NK-92 (cell line): ENCODE data around the gene LBR.
"Not testable (repeated sequence)": the region's sequence is repeated elsewhere in the genome, so short reads cannot be mapped to it uniquely, and the experiment has no call there.

Experiments
- DNase-seq: peaks from one replicate; lab custom pipeline; 2025; ENCODE audit not compliant: unreplicated experiment; lab: John Stamatoyannopoulos, UW

LBR gene

DNA sequence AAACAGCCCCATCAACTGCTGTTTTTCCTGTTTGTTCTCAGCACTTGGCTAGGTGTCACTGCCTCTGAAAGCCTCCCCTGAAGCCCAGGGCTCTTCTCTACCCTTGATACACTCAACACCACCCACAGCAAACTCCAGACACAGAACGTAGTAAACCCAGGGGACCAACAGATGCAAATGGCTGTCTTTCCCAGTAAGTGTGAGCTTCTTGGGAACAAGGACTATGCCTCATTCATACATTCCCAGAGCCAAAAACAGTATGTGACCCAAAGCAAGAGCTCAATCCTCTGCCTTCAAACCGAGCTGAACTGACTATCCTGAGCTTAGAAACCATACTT, 4.4 kb downstream of the LBR start:
- no peak for DNase-seq

DNA sequence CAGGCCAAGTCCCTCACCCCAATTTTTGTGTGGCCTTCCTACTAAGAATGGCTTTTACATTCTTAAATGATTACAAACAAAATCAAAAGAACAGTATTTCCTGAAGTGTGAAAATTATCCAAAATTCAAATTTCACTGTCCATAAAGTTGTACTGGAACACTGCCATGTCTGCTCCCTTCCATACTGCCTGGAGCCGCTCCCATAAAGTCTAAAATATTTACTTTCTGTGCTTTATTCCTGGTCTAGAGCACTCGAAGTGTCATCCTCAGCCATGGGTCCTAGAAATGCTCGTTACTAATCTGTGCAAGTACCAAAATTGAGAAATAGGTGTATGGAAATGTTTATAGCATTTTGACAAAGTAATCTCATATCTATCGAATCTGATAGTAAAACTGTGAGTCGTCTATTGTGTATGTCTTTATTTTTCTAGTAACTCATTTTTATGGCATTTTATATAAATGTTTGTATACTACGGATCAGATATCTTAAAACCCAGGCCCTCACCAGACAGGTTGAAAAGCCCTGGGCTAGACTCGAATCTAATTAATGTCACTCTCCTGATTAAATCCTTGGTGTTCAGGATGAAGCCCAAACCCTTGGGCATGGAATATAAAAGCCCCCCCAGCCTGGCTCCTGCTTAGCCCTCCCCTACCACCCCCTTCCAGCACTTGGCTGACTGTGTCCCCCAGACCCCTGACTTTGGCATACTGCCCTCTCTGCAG, 4.9 kb downstream of the LBR start:
- no peak for DNase-seq

DNA sequence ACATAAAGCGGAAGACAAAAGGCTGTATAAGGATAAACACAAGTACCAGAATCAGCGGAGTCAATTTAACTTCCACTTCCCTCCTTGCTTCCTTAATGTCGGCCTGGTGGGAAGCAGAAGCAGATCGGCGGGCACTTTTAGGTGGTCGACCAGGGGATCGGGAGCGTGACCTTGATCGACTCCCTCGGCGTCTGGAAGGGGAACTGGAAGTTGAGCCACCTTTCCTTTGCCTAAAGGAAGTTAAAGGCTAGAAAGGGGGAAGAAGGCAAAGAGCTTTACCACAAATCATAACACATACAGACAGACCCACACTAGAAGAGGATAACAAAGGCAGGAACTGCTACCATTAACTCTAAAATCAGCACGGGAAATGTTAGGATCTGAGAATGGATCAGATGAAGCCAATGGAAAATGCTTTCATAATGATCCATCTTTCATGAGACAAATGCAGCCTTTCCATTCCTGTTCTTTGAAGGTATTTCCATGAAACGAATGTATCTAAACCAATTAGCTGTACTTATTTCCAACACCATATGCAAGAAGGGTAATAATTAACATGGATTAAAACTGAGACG, 5.7 kb downstream of the LBR start:
- DNase-seq = no peak

DNA sequence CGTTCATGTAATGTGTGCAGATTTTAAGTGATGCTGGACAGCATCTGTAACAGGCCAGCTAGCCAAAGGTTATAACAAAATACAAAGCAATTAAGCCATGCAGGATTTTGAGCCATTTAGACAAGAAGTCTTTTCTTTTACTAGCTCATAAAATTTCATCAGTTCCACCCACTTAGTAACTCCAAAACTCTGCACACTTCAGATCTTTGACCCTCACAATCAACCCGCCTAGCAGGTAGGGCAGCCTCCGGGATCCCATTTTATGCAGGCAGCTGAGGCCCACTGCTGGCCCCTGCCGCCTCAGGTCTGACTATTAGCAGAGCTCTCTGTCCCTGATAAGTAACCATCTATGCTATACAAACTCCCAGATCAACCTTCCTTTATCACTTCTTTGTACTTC, 9.2 kb downstream of the LBR start:
- DNase-seq = no peak

DNA sequence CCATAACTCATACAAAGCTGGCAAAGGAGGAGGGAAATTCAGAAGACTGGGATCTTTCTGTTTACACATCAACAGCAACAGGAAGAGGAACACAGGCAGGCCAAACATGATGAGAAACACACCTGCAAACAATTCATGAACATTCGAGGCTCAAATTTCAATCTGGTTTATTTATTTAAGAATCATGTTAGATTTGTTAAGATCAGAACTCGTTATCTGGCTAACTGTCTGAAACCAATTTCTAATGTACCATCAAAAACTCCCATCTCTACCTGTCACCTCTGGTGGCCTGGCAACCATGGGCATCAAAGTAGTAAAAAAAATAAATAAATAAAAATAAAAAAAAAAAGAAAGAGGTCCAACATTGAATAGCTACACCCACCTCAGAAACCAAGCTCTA, 9.8 kb downstream of the LBR start:
- DNase-seq = no peak

DNA sequence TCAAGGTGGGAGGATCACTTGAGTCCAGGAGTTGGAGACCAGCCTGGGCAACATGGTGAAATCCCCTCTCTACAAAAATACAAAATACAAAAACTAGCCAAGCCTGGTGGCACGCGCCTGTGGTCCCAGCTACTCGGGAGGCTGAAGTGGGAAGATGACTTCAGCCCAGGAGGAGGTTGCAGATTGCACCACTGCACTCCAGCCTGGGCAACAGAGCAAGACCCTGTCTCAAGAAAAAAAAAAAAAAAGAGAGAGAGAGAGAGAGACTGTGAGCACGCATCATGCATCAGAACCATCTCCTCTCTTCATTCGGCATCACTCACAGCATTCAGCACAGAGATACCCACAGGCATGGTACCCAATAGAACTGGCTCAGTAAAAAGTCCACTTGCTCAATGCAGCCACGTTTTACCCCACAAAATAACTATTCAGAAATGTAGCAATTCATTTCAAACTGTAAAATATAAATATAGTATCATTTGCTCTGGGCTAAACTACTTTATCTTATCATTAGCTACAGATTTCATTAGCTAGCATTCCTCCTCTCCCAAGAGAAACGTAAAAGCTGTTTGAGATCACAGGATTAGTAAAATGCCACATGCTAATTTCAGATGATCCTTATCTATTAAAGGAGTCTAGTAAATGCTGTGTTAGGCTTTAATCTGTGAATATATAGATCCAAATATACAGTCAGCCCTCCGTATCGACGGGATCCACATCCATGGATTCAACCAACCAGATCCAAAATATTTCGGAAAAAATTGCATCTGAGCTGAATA, 11.7 kb downstream of the LBR start:
- DNase-seq = no peak

DNA sequence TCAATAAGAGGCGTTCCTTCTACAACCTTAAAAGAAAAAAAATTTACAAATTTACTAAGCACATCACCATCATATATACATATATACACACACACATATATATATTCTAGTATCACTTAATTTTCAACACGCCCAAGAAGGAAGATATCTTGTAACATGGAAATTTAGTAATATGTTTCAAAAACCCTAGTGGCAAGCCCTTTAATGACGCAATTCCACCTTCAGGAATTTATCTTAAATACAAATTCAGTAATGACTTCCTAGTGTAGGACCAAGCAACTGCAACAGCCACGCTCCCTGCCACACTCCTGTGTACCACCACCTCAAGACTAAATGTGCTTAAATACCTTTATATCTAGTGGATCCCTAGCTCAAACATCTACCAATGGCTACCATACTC, 12.5 kb downstream of the LBR start:
- no peak for DNase-seq

DNA sequence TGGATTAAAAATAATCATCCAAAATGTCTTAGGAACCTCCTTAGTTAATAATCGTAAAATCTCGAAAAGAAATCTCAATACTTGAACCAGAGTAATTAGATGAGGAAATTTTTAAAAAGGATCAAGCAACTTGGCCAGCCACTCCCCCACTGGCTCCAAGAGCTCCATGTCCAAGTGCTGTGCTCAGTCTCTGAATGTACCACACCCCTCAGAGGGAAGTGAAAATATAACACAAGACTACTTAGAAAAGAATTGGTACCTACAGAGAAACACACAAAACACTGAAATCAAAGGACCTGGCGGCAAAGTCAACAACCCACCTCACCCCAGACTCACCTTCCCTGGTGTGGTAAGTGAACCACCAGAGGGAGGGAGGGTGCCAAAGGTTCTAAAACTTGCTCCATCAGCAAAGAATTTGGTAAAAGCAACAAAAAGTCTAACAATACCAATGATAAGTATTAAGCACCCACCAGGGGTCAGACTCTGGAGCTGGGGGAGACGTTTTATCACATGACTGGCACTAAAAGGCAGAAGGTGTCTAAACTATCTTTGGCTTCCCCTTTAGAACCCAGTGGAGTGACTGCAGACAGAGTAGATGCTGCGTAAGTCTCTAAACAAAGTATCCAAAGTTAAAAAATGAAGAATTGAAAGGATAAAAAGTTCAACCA, 14.0 kb downstream of the LBR start:
- no peak for DNase-seq

DNA sequence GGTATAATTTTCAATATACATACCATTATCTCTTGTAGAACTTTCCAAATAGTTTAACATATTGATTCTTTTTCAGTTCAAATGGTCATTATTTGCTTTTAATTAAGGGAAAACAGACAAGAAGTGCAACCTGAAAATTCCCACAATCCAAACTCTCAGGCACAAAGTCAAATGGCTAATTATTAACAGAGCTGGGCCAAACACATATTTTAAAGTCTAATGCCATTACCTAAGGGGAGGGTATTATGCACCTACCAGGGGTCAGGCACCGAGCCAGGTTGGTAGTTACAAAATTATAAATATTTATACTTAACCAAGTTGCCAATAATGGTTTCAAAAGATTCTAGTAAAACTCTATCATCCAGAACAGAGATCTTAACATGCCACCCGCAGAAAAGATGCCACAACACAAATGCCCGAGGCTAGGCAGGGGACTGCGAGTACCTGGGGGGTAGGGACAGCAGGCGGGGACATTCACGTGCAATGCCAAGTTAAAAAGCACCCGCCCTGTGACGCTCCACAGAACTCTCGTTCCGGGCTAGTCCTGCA, 15.0 kb downstream of the LBR start:
- DNase-seq = no peak

DNA sequence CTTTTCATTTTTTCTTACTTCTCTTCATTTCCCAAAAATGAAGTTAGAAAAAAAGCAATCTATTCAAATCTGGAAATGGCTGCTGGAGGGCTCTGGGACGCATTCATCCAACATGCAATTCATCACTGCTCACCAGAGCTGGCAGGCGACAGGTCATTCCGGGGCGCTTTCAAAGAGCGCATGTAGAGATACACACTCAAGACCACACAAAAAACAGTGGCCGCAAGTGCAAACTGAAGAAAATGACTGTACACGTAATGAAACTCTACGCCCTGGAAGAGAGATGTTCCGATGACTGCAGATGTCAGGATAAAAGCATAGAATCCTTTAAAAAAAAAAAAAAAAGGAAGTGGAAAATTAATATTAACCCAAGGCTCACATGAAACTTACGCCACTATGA, 15.5 kb downstream of the LBR start:
- DNase-seq = no peak

DNA sequence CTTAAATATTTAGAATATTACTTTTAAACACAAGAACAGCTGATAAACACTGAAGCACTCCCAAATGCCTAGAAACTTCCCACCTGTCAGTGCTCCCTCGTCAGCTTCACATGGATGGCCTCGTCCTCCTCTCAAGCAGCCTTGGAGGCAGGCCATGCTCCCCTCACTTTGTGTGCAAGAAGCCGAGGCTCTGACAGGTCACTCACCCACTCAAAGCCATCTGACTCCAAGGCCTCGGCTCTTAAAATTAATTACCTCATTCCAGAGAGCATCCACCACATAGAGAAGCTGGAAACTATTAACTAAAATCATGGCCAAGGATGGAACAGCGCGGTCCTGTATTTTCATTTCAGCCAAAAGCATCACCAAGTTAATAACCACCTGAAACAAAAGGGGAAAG, 17.8 kb downstream of the LBR start:
- DNase-seq = no peak

DNA sequence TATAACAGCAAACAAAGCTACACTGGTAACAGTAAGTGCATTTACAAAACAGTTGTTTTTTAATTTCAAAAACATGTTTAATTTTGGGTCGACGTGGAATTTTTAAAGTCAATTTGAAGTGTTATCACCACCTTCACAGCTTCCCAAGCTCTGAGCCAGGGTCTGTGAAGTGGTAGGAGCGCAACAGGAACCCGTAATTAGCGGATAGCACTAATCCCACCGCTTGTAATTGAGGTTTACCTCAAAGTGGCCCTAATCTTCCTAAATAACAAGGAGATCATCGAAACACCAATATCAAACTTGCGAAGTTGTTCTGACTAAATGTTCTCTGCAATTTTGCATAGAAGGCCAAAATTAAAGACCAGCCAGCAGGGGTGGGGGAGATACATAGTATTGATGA, 18.8 kb downstream of the LBR start:
- DNase-seq = no peak

DNA sequence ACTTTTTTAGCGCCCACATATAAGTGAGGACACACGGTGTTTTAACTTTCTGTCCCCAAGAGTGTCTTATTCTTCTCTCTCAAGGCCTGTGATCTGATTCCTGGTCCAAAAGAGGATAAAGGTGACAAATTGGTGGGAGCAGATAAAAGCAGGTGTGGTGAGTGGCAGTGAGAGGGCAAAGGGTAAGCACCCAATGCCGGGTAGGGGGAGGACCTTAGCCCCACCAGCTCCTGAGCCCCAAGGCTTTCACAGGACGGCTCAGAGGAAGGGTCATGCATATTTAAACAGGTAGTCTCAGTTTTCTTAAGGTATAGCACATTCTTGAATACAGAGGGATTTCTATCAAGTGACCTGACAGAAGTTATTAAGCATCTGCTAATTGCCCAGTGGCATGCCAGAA, 19.6 kb downstream of the LBR start:
- DNase-seq = no peak

DNA sequence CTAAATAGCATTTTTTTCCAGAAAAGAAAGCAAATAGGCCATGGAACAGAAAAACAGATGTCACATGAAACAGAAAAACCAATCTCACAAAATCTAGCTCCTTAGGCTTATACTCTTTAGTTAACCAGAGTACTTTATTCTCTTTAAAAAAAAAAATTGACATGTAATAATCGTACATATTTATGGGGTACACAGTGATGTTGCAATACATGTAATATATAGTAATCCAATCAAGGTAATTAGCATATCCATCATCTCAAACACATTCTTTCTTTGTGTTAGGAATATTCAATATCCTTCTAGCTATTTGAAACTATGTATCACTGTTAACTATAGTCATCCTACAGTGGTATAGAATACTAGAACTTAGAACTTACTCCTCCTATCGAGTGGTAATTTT, 20.1 kb downstream of the LBR start:
- no peak for DNase-seq

DNA sequence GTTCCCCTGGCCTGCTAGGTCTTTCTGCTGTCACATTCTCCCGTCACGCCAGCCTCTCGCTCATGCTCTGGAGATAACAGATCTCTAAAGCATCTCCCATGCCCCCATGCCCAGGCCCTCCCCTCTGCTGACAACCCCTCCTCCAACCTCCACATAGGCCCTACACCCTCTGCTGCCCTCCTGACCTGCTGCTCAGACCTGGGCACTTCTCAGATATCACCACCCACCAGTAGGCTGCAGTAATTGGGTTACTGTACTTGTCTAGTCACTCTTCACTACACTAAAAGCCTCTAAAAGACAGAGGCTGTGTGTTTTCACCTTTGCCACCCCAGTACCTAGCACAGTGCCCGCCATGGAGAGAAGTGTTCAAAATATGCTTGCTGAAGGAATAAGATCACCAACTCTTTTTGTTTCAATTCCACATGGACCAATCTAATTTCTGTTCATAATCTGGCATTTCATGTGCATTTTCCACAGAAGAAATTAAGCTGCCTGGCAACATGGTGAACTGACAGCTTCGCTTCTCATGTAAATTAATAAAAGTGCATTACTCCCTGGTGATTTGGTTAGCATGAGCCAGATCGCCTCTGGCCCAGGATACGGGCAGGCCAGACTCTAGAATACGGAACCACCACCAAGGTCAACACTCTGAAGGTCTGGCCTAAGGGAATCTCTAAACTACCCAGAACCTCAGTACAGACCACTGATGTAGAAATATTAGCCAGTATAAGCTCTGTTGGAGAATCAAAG, 20.7 kb downstream of the LBR start:
- DNase-seq = no peak

DNA sequence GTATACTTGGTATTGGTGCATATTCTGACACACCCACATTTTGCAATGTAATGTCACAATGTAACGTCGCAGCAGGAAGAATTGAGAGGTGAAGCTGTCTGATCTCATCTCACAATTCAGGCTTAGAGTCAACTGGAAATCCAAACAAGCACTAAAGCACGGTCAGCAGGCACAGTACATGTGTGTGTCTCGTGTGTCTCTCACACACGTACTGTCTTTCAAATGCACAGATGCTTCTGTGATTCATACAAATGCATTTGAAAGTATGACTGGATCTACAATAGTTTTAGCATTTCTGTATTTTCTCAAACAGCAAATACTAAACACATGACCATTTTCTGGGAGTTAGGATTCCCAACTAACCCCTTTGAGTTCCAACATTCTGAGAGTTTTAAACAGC, 26.9 kb downstream of the LBR start:
- DNase-seq = no peak

DNA sequence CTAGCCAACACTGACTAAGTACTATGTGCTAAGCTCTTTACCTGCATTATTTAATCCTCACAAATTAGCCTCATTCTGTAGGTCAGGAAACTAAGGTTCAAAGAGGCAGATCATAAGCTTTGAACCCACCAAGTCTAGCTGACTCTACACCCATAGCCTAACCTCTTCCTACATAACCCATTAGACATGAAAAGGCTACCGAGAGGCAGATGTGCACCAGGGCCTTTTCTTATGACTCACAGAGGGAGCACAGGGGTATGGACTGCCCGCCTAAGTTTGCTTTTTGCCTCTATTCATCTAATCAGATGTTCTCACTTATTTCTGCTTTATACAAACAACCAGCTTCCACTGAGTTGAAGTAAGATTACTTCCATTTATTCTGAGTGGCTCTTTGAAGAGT, 31.5 kb downstream of the LBR start:
- no peak for DNase-seq

DNA sequence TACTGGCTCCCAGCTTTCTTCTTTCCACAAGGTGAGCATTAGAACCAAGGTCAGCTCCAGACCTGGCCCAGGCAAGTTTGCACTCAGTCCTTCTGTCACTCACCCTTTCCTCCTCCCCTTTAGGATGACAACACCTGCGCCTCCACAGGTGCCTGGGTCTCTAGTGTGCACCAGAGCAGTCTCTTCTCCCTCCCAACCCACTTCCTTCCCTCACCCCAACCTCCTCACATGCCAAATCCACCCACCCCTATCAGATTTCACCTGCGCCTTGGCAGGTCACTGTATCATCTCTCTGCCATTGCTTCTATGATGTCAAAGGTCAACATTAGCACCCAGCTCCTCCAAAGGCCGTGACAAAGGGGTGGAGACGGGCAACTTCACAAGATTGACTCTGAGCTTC, 38.0 kb downstream of the LBR start:
- no peak for DNase-seq

DNA sequence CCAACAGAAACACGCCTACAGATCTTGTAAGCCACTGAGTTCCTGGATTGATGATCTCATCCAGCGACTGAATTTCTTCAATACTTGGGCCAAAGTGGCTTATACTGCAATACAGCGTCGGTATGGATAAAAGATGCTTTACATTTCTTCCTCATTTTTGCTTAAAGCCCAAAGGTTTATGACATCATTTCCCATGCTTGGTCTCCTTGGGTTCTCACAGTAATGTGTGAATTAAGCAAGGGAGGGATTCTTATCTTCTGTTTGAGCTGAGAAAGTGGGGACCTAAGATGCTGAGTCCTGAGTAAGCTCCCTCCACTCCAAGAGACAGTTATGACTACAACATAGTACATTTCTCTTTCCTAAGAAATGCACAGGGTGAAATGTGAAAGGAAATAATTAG, 39.5 kb downstream of the LBR start:
- no peak for DNase-seq

DNA sequence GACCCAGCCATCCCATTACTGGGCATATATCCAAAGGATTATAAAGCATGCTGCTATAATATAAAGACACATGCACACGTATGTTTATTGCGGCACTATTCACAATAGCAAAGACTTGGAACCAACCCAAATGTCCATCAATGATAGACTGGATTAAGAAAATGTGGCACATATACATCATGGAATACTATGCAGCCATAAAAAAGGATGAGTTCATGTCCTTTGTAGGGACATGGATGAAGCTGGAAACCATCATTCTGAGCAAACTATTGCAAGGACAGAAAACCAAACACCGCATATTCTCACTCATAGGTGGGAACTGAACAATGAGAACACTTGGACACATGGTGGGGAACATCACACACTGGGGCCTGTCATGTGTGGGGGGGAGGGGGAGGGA, 41.0 kb downstream of the LBR start:
- DNase-seq = not testable (repeated sequence)

DNA sequence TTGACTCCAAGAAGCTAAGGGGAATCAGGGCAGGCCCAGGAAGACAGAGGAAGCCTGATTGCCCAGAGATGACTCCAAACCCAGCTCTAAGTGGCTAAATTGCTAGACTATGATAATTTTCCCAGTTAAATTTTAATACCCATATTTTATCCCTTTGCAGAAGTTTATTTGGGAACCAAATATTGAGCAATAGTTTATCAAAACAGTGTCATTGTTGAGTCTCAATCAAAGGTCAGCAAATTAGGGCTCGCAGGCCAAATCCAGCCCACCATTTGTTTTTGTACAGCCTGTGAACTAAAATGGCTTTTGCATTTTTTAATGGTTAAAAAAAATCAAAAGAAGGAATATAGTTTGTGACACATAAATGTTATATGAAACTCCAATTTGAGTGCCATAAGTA, 47.1 kb downstream of the LBR start:
- DNase-seq = no peak
